ENCODE measurements around the gene SLC2A5.
"Not testable (repeated sequence)": the region's sequence is repeated elsewhere in the genome, so short reads cannot be mapped to it uniquely, and the experiment has no call there.

SLC2A5 gene

GRCh38 chr1:9033363-9033762, 36.1 kb downstream of the SLC2A5 start:
- no peak for DNase-seq (ENCODE audit: low spot score)

- no peak for DNase-seq (ENCODE audit: low spot score)
These were observed 37.8 kb downstream of the SLC2A5 start for GRCh38 chr1:9031484-9032259.

GRCh38 chr1:9031077-9031476, 38.4 kb downstream of the SLC2A5 start:
- DNase-seq (ENCODE audit: low spot score) = not testable (repeated sequence)

- no peak for DNase-seq (ENCODE audit: low spot score)
These were observed 40.3 kb downstream of the SLC2A5 start for GRCh38 chr1:9028921-9029705.

- DNase-seq (ENCODE audit: low spot score) = no peak
These were observed 42.1 kb downstream of the SLC2A5 start for GRCh38 chr1:9027307-9027706.

GRCh38 chr1:9025449-9025848, 44.0 kb downstream of the SLC2A5 start:
- no peak for DNase-seq (ENCODE audit: low spot score)

GRCh38 chr1:9024837-9025236, 44.6 kb downstream of the SLC2A5 start:
- DNase-seq (ENCODE audit: low spot score) = no peak

GRCh38 chr1:9022773-9023172, 46.7 kb downstream of the SLC2A5 start:
- no peak for DNase-seq (ENCODE audit: low spot score)

GRCh38 chr1:9022026-9022738, 47.3 kb downstream of the SLC2A5 start:
- DNase-seq (ENCODE audit: low spot score) = not testable (repeated sequence)

- no peak for DNase-seq (ENCODE audit: low spot score)
These were observed 49.1 kb downstream of the SLC2A5 start for GRCh38 chr1:9020305-9020704.

GRCh38 chr1:9019896-9020295, 49.5 kb downstream of the SLC2A5 start:
- no peak for DNase-seq (ENCODE audit: low spot score)

- DNase-seq (ENCODE audit: low spot score) = no peak
These were observed 51.1 kb downstream of the SLC2A5 start for GRCh38 chr1:9018333-9018732.

GRCh38 chr1:9016455-9016854, 53.0 kb downstream of the SLC2A5 start:
- DNase-seq (ENCODE audit: low spot score) = no peak

GRCh38 chr1:9014475-9015375, 54.7 kb downstream of the SLC2A5 start:
- no peak for DNase-seq (ENCODE audit: low spot score)

- DNase-seq (ENCODE audit: low spot score) = peak; percentile 11
These were observed 55.6 kb downstream of the SLC2A5 start for GRCh38 chr1:9013819-9014218.

- DNase-seq (ENCODE audit: low spot score) = no peak
These were observed 58.6 kb downstream of the SLC2A5 start for GRCh38 chr1:9010781-9011323.

GRCh38 chr1:9009438-9010370, 59.7 kb downstream of the SLC2A5 start:
- DNase-seq (ENCODE audit: low spot score) = peak; percentile 47

GRCh38 chr1:9008236-9008635, 61.2 kb downstream of the SLC2A5 start:
- no peak for DNase-seq (ENCODE audit: low spot score)

GRCh38 chr1:9006956-9007615, 62.3 kb downstream of the SLC2A5 start:
- no peak for DNase-seq (ENCODE audit: low spot score)

GRCh38 chr1:9005395-9005708, 64.1 kb downstream of the SLC2A5 start:
- no peak for DNase-seq (ENCODE audit: low spot score)
